Esophagus muscularis mucosa (tissue), 4 donors: ENCODE results near the gene IFNK. TPM values are rescaled to one million over a fixed set of nuclear protein-coding genes. Genes with fewer than 3 reads are reported as not detected.

ENCODE experiments used
- DNase-seq: peaks from one replicate; pipeline ENCODE4 v3.0.0-alpha.2; 2017; ENCODE audit errors: extremely low spot score
- H3K27ac ChIP-seq, 4 donors: fragments of 200-600 bp; sonication (generic); replicated peaks in 1 of 4; 1 replicate in 3 of 4; 2 replicates in 1 of 4; pipeline ENCODE4 v1.5.1; 2016 to 2019; ENCODE audit warnings: mild to moderate bottlenecking in 1 of 4
- H3K27me3 ChIP-seq, 4 donors: fragments of 200-600 bp; sonication (generic); one replicate each; pipeline versions ENCODE4 v1.5.1 to v1.6.0; 2016 to 2019
- H3K36me3 ChIP-seq, 4 donors: fragments of 200-600 bp; sonication (generic); one replicate each; pipeline ENCODE4 v1.5.1; 2016 to 2019
- H3K4me1 ChIP-seq, 4 donors: fragments of 200-600 bp; sonication (generic); one replicate each; pipeline ENCODE4 v1.5.1; 2016 to 2019
- H3K4me3 ChIP-seq, 4 donors: fragments of 200-600 bp; sonication (generic); 1 replicate in 2 of 4; 2 replicates in 2 of 4; pipeline ENCODE4 v1.5.1; 2016 to 2019; ENCODE audit warnings: mild to moderate bottlenecking in 4 of 4, moderate library complexity in 1 of 4
- H3K9me3 ChIP-seq, 4 donors: fragments of 200-600 bp; sonication (generic); 1 replicate in 3 of 4; 2 replicates in 1 of 4; pipeline ENCODE4 v1.5.1; 2016 to 2019
- EP300 ChIP-seq: sonication (generic); formaldehyde crosslinking; IDR thresholded peaks from one replicate; pipeline ENCODE4 v1.6.1; 2017; ENCODE audit warnings: antibody characterized with exemption
- POLR2A ChIP-seq: fragments of 450-650 bp; IDR thresholded peaks from one replicate; pipeline ENCODE4 v1.6.1; 2017; ENCODE audit warnings: antibody characterized with exemption, moderate library complexity, mild to moderate bottlenecking, low read depth
- POLR2AphosphoS5 ChIP-seq, 2 donors: sonication (generic); formaldehyde crosslinking; IDR thresholded peaks; one replicate each; pipeline ENCODE4 v1.6.1; 2017; ENCODE audit warnings: antibody characterized with exemption in 2 of 2
- WGBS: methylation state at CpG from one replicate; pipeline ENCODE4 v1.1.5; 2018; 5-methylcytosine and 5-hydroxymethylcytosine counted together
- intact Hi-C: fragments of 100-400 bp; cut with DNase I; formaldehyde crosslinking; loops from one replicate; pipeline ENCODE4 v1.15.1; 2023
- total RNA-seq, 4 donors: library from RNA; depleted of rRNA; stranded (reverse); fragments of >200 nt; gene quantifications; one replicate each; pipeline versions ENCODE4 v1.1.0 to v1.2.1, GENCODE V29; 2016
- TF ChIP-seq, protein P1 (sequence below), 3 experiments: fragments of 200-600 bp in 2 of 3; fragments of 450-650 bp in 1 of 3; sonication (generic) in 2 of 3; IDR thresholded peaks; one replicate each; pipeline ENCODE4 v1.5.1; 2017 to 2019; ENCODE audit warnings: antibody characterized with exemption in 3 of 3, mild to moderate bottlenecking in 2 of 3, moderate library complexity in 1 of 3

Gene IFNK
- total RNA-seq, 4 donors from 2014 or later = not detected

DNA sequence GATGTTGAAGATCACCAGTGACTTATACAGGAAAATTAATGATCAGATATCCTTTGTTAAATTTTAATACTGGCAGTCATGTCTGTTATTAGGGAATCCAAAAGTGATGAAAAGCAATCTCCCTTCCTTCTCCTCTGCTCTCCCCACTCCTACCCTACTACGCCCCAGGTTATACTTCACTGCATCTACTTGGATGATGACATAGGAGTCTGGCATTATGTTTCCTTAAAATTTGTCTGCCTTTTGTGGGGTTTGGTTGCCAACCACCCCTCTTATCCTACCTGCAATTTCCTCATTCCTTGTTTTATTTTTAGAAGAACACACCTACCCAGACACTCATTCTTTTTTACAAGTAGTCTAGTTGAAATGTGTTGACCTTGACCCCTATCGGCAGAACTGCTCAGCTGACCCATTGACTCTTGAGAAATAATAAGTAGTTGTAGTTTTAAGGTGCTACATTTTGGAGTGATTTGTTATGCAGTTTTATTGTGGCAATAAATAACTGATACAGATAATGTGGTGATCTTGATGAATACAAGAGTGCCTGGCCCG lies 10.6 kb downstream of the IFNK start:
- Histone ChIP-seq H3K4me1 (peaks cover 16 to 57% (median 53%) of the 10 kb centered on the region in 4 donors), H3K27me3 (no peaks in the 10 kb centered on the region), H3K27ac (peak overlapping the region; percentile 49 to 61 (median 58)), H3K4me3 (no peak overlapping the region), H3K36me3 (peaks cover 0 to 5% (median 0%) of the 10 kb centered on the region in 4 donors), H3K9me3 (no peaks in the 10 kb centered on the region)
- TF ChIP-seq, protein P1, sequence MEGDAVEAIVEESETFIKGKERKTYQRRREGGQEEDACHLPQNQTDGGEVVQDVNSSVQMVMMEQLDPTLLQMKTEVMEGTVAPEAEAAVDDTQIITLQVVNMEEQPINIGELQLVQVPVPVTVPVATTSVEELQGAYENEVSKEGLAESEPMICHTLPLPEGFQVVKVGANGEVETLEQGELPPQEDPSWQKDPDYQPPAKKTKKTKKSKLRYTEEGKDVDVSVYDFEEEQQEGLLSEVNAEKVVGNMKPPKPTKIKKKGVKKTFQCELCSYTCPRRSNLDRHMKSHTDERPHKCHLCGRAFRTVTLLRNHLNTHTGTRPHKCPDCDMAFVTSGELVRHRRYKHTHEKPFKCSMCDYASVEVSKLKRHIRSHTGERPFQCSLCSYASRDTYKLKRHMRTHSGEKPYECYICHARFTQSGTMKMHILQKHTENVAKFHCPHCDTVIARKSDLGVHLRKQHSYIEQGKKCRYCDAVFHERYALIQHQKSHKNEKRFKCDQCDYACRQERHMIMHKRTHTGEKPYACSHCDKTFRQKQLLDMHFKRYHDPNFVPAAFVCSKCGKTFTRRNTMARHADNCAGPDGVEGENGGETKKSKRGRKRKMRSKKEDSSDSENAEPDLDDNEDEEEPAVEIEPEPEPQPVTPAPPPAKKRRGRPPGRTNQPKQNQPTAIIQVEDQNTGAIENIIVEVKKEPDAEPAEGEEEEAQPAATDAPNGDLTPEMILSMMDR (IDR thresholded peaks at IDR 0.05) = no peak
- TF ChIP-seq POLR2A = no peak
- no peak for TF ChIP-seq POLR2AphosphoS5 (IDR thresholded peaks at IDR 0.05)
- TF ChIP-seq EP300 = no peak
- 91% methylated on average over 3 of the region's 3 CpGs for WGBS
- intact Hi-C loops = no loop called here
- DNase-seq = no peak

DNA sequence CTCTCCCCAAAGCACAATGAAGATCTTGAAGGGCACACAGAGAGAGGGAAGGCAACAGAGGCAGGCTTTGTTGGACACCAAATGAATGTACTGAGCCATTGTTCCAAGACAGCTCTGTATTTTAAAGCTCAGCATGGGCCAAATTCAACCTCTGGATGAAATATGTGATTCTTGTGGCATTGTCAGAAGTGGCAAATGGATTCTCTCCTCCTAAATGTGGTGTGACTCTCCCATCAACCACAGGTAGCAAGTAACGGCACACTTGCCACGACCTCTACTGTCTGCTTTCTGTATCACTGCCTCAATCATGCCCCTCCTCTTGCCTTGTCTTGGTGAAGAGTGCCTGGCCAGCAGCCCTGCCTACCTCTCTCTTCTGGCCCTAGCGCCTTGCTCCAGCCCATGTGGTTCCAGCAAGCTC lies 11.6 kb downstream of the IFNK start:
- WGBS = 81% methylated on average over 3 of the region's 3 CpGs
- Histone ChIP-seq H3K27me3 (no peaks in the 10 kb centered on the region), H3K36me3 (peaks cover 0 to 5% (median 0%) of the 10 kb centered on the region in 4 donors), H3K9me3 (no peaks in the 10 kb centered on the region), H3K4me1 (peaks cover 19 to 62% (median 57%) of the 10 kb centered on the region in 4 donors), H3K4me3 (no peak overlapping the region), H3K27ac (peak overlapping the region in 2 of 4 donors; percentile 10 to 40)
- no peak for DNase-seq
- TF ChIP-seq, protein P1 (IDR thresholded peaks at IDR 0.05) = no peak
- TF ChIP-seq POLR2A (no peak), EP300 (no peak), POLR2AphosphoS5 (IDR thresholded peaks at IDR 0.05) (no peak)
- intact Hi-C loops = no loop called here

DNA sequence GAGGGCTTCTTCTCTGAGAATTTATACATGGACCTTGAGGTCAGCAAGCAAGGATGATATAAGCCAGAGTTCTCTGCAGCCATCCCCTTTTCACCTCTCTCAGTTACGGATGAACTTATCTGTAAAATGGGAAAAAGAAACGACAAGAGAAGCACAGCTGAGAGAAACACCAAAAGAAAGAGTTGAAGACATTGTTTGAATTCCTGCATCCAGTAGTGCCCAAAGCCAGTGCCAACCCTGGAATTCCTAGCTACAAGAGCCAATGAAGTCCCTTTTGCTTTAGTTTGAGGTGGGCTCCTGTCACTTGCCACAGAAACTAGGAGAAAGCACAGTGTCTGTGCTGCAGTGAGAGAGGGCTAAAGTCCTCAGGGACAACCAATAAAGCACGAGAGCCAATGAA lies 12.1 kb downstream of the IFNK start:
- Histone ChIP-seq H3K4me1 (peaks cover 22 to 67% (median 61%) of the 10 kb centered on the region in 4 donors), H3K27ac (peak overlapping the region in 1 of 4 donors; percentile 10)

DNA sequence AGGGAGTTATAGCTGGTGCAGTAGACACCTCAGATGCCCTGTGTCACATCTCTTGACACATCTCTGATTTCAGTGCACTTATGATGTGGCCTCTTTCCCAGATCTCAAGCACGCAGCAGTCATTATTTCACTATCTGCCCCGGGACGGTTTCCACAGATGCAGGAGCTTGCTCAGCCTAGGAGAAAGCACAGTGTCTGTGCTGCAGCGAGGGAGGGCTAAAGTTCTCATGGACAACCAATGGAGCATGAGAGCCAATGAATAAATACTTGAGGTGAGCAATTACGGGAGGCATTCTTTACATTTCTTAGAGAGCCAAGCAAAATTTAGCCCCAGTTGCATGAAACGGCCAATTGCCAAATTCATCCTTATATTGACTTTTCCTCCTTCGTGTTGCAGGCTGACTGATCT lies 12.9 kb downstream of the IFNK start:
- WGBS = 74% methylated on average over 7 of the region's 7 CpGs
- H3K4me1 ChIP-seq = peaks cover 22 to 75% (median 70%) of the 10 kb centered on the region in 4 donors
- DNase-seq = no peak
- intact Hi-C loops = no loop called here
- TF ChIP-seq EP300 (no peak), POLR2A (no peak), POLR2AphosphoS5 (IDR thresholded peaks at IDR 0.05) (no peak)
- TF ChIP-seq, protein P1 (IDR thresholded peaks at IDR 0.05) = no peak
- peak overlapping the region in 1 of 4 donors; percentile 10 for H3K27ac ChIP-seq
- peaks cover 0 to 5% (median 0%) of the 10 kb centered on the region in 4 donors for H3K36me3 ChIP-seq
- H3K4me3 ChIP-seq = no peak overlapping the region
- no peaks in the 10 kb centered on the region for H3K9me3 ChIP-seq
- no peaks in the 10 kb centered on the region for H3K27me3 ChIP-seq

More for the DNA sequence above, 12.1 kb downstream of the IFNK start:
- Histone ChIP-seq H3K9me3 (no peaks in the 10 kb centered on the region), H3K4me3 (no peak overlapping the region), H3K27me3 (no peaks in the 10 kb centered on the region), H3K36me3 (peaks cover 0 to 5% (median 0%) of the 10 kb centered on the region in 4 donors)
- intact Hi-C loops = no loop called here
- TF ChIP-seq POLR2AphosphoS5 (IDR thresholded peaks at IDR 0.05) (no peak), EP300 (no peak), POLR2A (no peak)
- TF ChIP-seq, protein P1 (IDR thresholded peaks at IDR 0.05) = no peak
- DNase-seq = no peak
- WGBS = 82% methylated on average over 3 of the region's 3 CpGs
